ENCODE data around the gene OR7G3.

Gene OR7G3

GRCh38 chr19:9146882-9147281, 20.1 kb upstream of the OR7G3 start:
- POLR2A ChIA-PET = no interaction called here
- TF ChIP-seq PKNOX1 (IDR thresholded peaks at IDR 0.05) = no peak
- TF ChIP-seq BHLHE40 (IDR thresholded peaks at IDR 0.05; ENCODE audit: borderline replicate concordance) = no peak
- no peak for DNase-seq (ENCODE audit: extremely low spot score)
- CTCF ChIA-PET = no interaction called here

GRCh38 chr19:9144920-9145319, 18.2 kb upstream of the OR7G3 start:
- ChIA-PET CTCF (no interaction called here), POLR2A (no interaction called here)
- TF ChIP-seq PKNOX1 (IDR thresholded peaks at IDR 0.05) (no peak), ELF4 (IDR thresholded peaks at IDR 0.05) (no peak), NFRKB (IDR thresholded peaks at IDR 0.05) (no peak), LEF1 (IDR thresholded peaks at IDR 0.05; ENCODE audit: borderline replicate concordance) (no peak), CTBP1 (IDR thresholded peaks at IDR 0.05; ENCODE audit: borderline replicate concordance) (no peak), ZNF384 (IDR thresholded peaks at IDR 0.05) (no peak), L3MBTL2 (conservative IDR thresholded peaks at IDR 0.05) (no peak), SUZ12 (IDR thresholded peaks at IDR 0.05) (no peak), TARDBP (IDR thresholded peaks at IDR 0.05) (no peak)
- no peak for DNase-seq (ENCODE audit: extremely low spot score)

- peak; percentile 86 for DNase-seq (ENCODE audit: extremely low spot score)
- ChIA-PET CTCF (no interaction called here), POLR2A (no interaction called here)
- TF ChIP-seq ELF4 (IDR thresholded peaks at IDR 0.05) (peak; percentile 96), PKNOX1 (IDR thresholded peaks at IDR 0.05) (peak; percentile 49; the same call in 1 of the 2 replicates), HDGF (IDR thresholded peaks at IDR 0.05; ENCODE audit: borderline replicate concordance) (no peak), L3MBTL2 (conservative IDR thresholded peaks at IDR 0.05) (peak; percentile 85)
Measured at GRCh38 chr19:9140159-9140874, 13.6 kb upstream of the OR7G3 start, which contains the start of gene ZNF317. ZNF317 (plus strand) TSS chr19:9140397; CDS start chr19:9156017, 15,620 bp downstream.

- DNase-seq (ENCODE audit: extremely low spot score) = no peak
- CTCF ChIA-PET = no interaction called here
- TF ChIP-seq CTBP1 (IDR thresholded peaks at IDR 0.05; ENCODE audit: borderline replicate concordance) = no peak
- POLR2A ChIA-PET = no interaction called here
Measured at GRCh38 chr19:9139609-9140158, 12.9 kb upstream of the OR7G3 start.

- no peak for TF ChIP-seq ARNT (IDR thresholded peaks at IDR 0.05)
- TF ChIP-seq HDGF (IDR thresholded peaks at IDR 0.05; ENCODE audit: borderline replicate concordance) = no peak
- no peak for TF ChIP-seq FOXM1 (IDR thresholded peaks at IDR 0.05; ENCODE audit: borderline replicate concordance)
- no peak for TF ChIP-seq FOXK2 (IDR thresholded peaks at IDR 0.05)
- TF ChIP-seq FOXA1 (IDR thresholded peaks at IDR 0.05) = no peak
- DNase-seq (ENCODE audit: extremely low spot score) = no peak
- ChIA-PET POLR2A (no interaction called here), CTCF (no interaction called here)
Measured at GRCh38 chr19:9132422-9132821, 5.7 kb upstream of the OR7G3 start.

GRCh38 chr19:9130965-9131364, 4.2 kb upstream of the OR7G3 start:
- DNase-seq (ENCODE audit: extremely low spot score) = no peak
- no peak for TF ChIP-seq TARDBP (IDR thresholded peaks at IDR 0.05)
- no peak for TF ChIP-seq FOXM1 (IDR thresholded peaks at IDR 0.05; ENCODE audit: borderline replicate concordance)
- TF ChIP-seq ARNT (IDR thresholded peaks at IDR 0.05) = no peak
- CTCF ChIA-PET = no interaction called here
- POLR2A ChIA-PET = no interaction called here

- CTCF ChIA-PET = no interaction called here
- POLR2A ChIA-PET = no interaction called here
- no peak for DNase-seq (ENCODE audit: extremely low spot score)
- TF ChIP-seq BHLHE40 (IDR thresholded peaks at IDR 0.05; ENCODE audit: borderline replicate concordance) (no peak), ARNT (IDR thresholded peaks at IDR 0.05) (no peak), PKNOX1 (IDR thresholded peaks at IDR 0.05) (no peak), LEF1 (IDR thresholded peaks at IDR 0.05; ENCODE audit: borderline replicate concordance) (no peak), SP1 (IDR thresholded peaks at IDR 0.05) (no peak), L3MBTL2 (conservative IDR thresholded peaks at IDR 0.05) (no peak), SUZ12 (IDR thresholded peaks at IDR 0.05) (no peak), HDGF (IDR thresholded peaks at IDR 0.05; ENCODE audit: borderline replicate concordance) (no peak), ELF4 (IDR thresholded peaks at IDR 0.05) (no peak), FOXK2 (IDR thresholded peaks at IDR 0.05) (no peak), CTBP1 (IDR thresholded peaks at IDR 0.05; ENCODE audit: borderline replicate concordance) (no peak), ZNF384 (IDR thresholded peaks at IDR 0.05) (no peak), NFRKB (IDR thresholded peaks at IDR 0.05) (no peak), TARDBP (IDR thresholded peaks at IDR 0.05) (no peak), FOXA1 (IDR thresholded peaks at IDR 0.05) (no peak), FOXM1 (IDR thresholded peaks at IDR 0.05; ENCODE audit: borderline replicate concordance) (no peak)
Measured at GRCh38 chr19:9128171-9128570, 1.4 kb upstream of the OR7G3 start.
